Nephron (organoid): ENCODE measurements around the gene PCCA.
A peak's percentile ranks its signal among the peaks of the same experiment; 100 is the strongest.

Experiments used
- H3K27ac Mint-ChIP-seq, 3 experiments: 2 replicates each; pipeline ENCODE4 v1.8.0; 2020; ENCODE audit warnings: mixed read lengths in 3 of 3, mild to moderate bottlenecking in 2 of 3, moderate library complexity in 1 of 3
- H3K27me3 Mint-ChIP-seq: 2 replicates; pipeline ENCODE4 v1.8.0; 2021; ENCODE audit warnings: low read depth, mild to moderate bottlenecking, moderate library complexity, mixed read lengths
- H3K36me3 Mint-ChIP-seq: 2 replicates; pipeline ENCODE4 v1.8.0; 2020; ENCODE audit warnings: low read depth, mixed read lengths
- H3K4me1 Mint-ChIP-seq: 2 replicates; pipeline ENCODE4 v1.8.0; 2020; ENCODE audit warnings: mixed read lengths
- H3K4me3 Mint-ChIP-seq, 3 experiments: 2 replicates each; pipeline ENCODE4 v1.8.0; 2020; ENCODE audit warnings: mild to moderate bottlenecking in 3 of 3, mixed read lengths in 3 of 3, moderate library complexity in 2 of 3
- H3K9me3 Mint-ChIP-seq: 2 replicates; pipeline ENCODE4 v1.8.0; 2020; ENCODE audit warnings: mixed read lengths
- CTCF ChIP-seq, 3 experiments: fragments of 200-600 bp; sonication (generic); IDR thresholded peaks; one replicate each; pipeline ENCODE4 v1.5.0; 2021; ENCODE audit warnings: antibody characterized with exemption in 3 of 3; ENCODE audit not compliant: unreplicated experiment in 3 of 3

PCCA gene

GRCh38 chr13:100495455-100495854 is 406.6 kb downstream of the PCCA start:
- Mint-ChIP-seq H3K36me3 (peaks cover 22% of the 10 kb centered on the region), H3K27ac (no peak overlapping the region), H3K4me1 (peaks cover 14% of the 10 kb centered on the region), H3K4me3 (no peak overlapping the region), H3K27me3 (no peaks in the 10 kb centered on the region), H3K9me3 (no peaks in the 10 kb centered on the region)
- no peak for TF ChIP-seq CTCF (IDR thresholded peaks at IDR 0.05; ENCODE audit: unreplicated experiment in 3 of 3)

GRCh38 chr13:100497389-100497788 is 408.5 kb downstream of the PCCA start:
- H3K27ac Mint-ChIP-seq: no peak overlapping the region

GRCh38 chr13:100502446-100502845 is 413.6 kb downstream of the PCCA start:
- H3K27me3 Mint-ChIP-seq: peaks cover 9% of the 10 kb centered on the region
- no peak overlapping the region for H3K4me3 Mint-ChIP-seq
- no peaks in the 10 kb centered on the region for H3K36me3 Mint-ChIP-seq
- no peaks in the 10 kb centered on the region for H3K4me1 Mint-ChIP-seq
- no peak for TF ChIP-seq CTCF (IDR thresholded peaks at IDR 0.05; ENCODE audit: unreplicated experiment in 3 of 3)
- no peaks in the 10 kb centered on the region for H3K9me3 Mint-ChIP-seq
- peak overlapping the region in 1 of 3 experiments; percentile 12 for H3K27ac Mint-ChIP-seq

More at GRCh38 chr13:100497389-100497788, 408.5 kb downstream of the PCCA start:
- peaks cover 15% of the 10 kb centered on the region for H3K36me3 Mint-ChIP-seq
- peaks cover 4% of the 10 kb centered on the region for H3K4me1 Mint-ChIP-seq
- H3K27me3 Mint-ChIP-seq: no peaks in the 10 kb centered on the region
- H3K4me3 Mint-ChIP-seq: no peak overlapping the region
- no peak for TF ChIP-seq CTCF (IDR thresholded peaks at IDR 0.05; ENCODE audit: unreplicated experiment in 3 of 3)
- no peaks in the 10 kb centered on the region for H3K9me3 Mint-ChIP-seq

GRCh38 chr13:100503622-100504021 is 414.7 kb downstream of the PCCA start:
- no peak overlapping the region for H3K27ac Mint-ChIP-seq
- no peak overlapping the region for H3K4me3 Mint-ChIP-seq
- peaks cover 6% of the 10 kb centered on the region for H3K4me1 Mint-ChIP-seq
- H3K36me3 Mint-ChIP-seq: no peaks in the 10 kb centered on the region
- no peak for TF ChIP-seq CTCF (IDR thresholded peaks at IDR 0.05; ENCODE audit: unreplicated experiment in 3 of 3)
- H3K9me3 Mint-ChIP-seq: no peaks in the 10 kb centered on the region
- peaks cover 9% of the 10 kb centered on the region for H3K27me3 Mint-ChIP-seq

GRCh38 chr13:100506154-100506553 is 417.3 kb downstream of the PCCA start:
- Mint-ChIP-seq H3K9me3 (no peaks in the 10 kb centered on the region), H3K36me3 (no peaks in the 10 kb centered on the region), H3K27me3 (peaks cover 24% of the 10 kb centered on the region), H3K4me1 (peaks cover 19% of the 10 kb centered on the region), H3K27ac (no peak overlapping the region), H3K4me3 (no peak overlapping the region)
- no peak for TF ChIP-seq CTCF (IDR thresholded peaks at IDR 0.05; ENCODE audit: unreplicated experiment in 3 of 3)

GRCh38 chr13:100506600-100507422 is 417.9 kb downstream of the PCCA start:
- peaks cover 22% of the 10 kb centered on the region for H3K4me1 Mint-ChIP-seq
- H3K36me3 Mint-ChIP-seq: no peaks in the 10 kb centered on the region
- peaks cover 31% of the 10 kb centered on the region for H3K27me3 Mint-ChIP-seq
- no peaks in the 10 kb centered on the region for H3K9me3 Mint-ChIP-seq
- no peak for TF ChIP-seq CTCF (IDR thresholded peaks at IDR 0.05; ENCODE audit: unreplicated experiment in 3 of 3)
- H3K27ac Mint-ChIP-seq: no peak overlapping the region
- no peak overlapping the region for H3K4me3 Mint-ChIP-seq
